K562 (cell line): ENCODE data around the gene MECP2. TPM values are rescaled to one million over a fixed set of nuclear protein-coding genes. Genes with fewer than 3 reads are reported as not detected.

Experiments
- ATF1 ChIP-seq, 2 experiments: fragments of 450-650 bp in 1 of 2; IDR thresholded peaks; 2 replicates each; pipeline ENCODE4 v1.6.1; 2016; ENCODE audit warnings: missing compliant biosample characterization in 1 of 2, missing genetic modification characterization in 1 of 2
- CXXC5 ChIP-seq: fragments of 250-450 bp; sonication (Bioruptor Pico); IDR thresholded peaks from 2 replicates; pipeline ENCODE4 v1.8.0; 2022; ENCODE audit warnings: inconsistent platforms, mild to moderate bottlenecking, moderate library complexity
- MEF2A ChIP-seq: IDR thresholded peaks from 2 replicates; pipeline ENCODE4 v1.6.1; 2011; ENCODE audit warnings: low read depth, mild to moderate bottlenecking, low read length, moderate library complexity; ENCODE audit not compliant: control insufficient read depth
- XRCC5 ChIP-seq: fragments of 200-400 bp; formaldehyde crosslinking; IDR thresholded peaks from 2 replicates; pipeline ENCODE4 v1.6.1; 2017; ENCODE audit warnings: low read depth, mild to moderate bottlenecking, low read length
- YY1 ChIP-seq, 3 experiments: IDR thresholded peaks; 2 replicates each; pipeline ENCODE4 v1.6.1; 2011; ENCODE audit warnings: low read length in 2 of 3, mild to moderate bottlenecking in 2 of 3, moderate library complexity in 2 of 3, borderline replicate concordance in 1 of 3, control low read depth in 1 of 3, low read depth in 1 of 3; ENCODE audit not compliant: insufficient read depth in 3 of 3, insufficient replicate concordance in 2 of 3, control insufficient read depth in 1 of 3, insufficient read length in 1 of 3; ENCODE audit errors: extremely low read depth in 1 of 3
- polyA plus RNA-seq, 8 experiments: library from polyadenylated mRNA; depleted of rRNA in 4 of 8; stranded (reverse) in 5 of 8; unstranded in 3 of 8; fragments of >200 nt; fragmentation: Nextera tagmentation in 2 of 8; fragmentation: Illumina TruSeq in 1 of 8; extraction: Ambion mirVana in 2 of 8; extraction: Trizol in 1 of 8; gene quantifications; 2 replicates each; pipeline versions ENCODE4 v1.2.1 to v1.2.3, GENCODE V29; 2011 to 2014; ENCODE audit warnings: inconsistent platforms in 1 of 8, missing spikeins in 1 of 8
- total RNA-seq, 7 experiments: library from RNA; depleted of rRNA in 6 of 7; stranded (reverse); fragments of >200 nt in 6 of 7; fragmentation: Illumina TruSeq in 2 of 7; extraction: Trizol in 2 of 7; gene quantifications; 2 replicates each; pipeline versions ENCODE4 v1.2.1 to v1.2.3, GENCODE V29; 2011 to 2021; ENCODE audit warnings: low replicate concordance in 1 of 7
- TF ChIP-seq, protein P1 (sequence below): fragments of 450-650 bp; IDR thresholded peaks from 2 replicates; pipeline ENCODE4 v1.6.1; 2016; ENCODE audit warnings: mild to moderate bottlenecking, moderate library complexity
- TF ChIP-seq, protein P2 (sequence below): sonication (generic); formaldehyde crosslinking; IDR thresholded peaks from 2 replicates; pipeline ENCODE4 v1.8.0; 2022; ENCODE audit warnings: mild to moderate bottlenecking, low read depth, missing genetic modification reagents
- TF ChIP-seq, protein P3 (sequence below), 2 experiments: IDR thresholded peaks; 2 replicates each; pipeline ENCODE4 v1.6.1; 2011; ENCODE audit warnings: borderline replicate concordance in 1 of 2, control low read depth in 1 of 2, low read depth in 1 of 2, low read length in 1 of 2, mild to moderate bottlenecking in 1 of 2, mixed read lengths in 1 of 2, moderate library complexity in 1 of 2; ENCODE audit not compliant: insufficient read depth in 1 of 2, insufficient read length in 1 of 2, poor library complexity in 1 of 2, severe bottlenecking in 1 of 2; ENCODE audit errors: extremely low read depth in 1 of 2
- TF ChIP-seq, protein P4 (sequence below), 2 experiments: fragments of 450-650 bp; conservative IDR thresholded peaks; 2 replicates each; pipeline ENCODE4 v1.6.1; 2017; ENCODE audit warnings: mild to moderate bottlenecking in 2 of 2, moderate library complexity in 2 of 2

Gene MECP2
- total and polyA plus RNA-seq, 9 of the 15 experiments (the other 6 are each of a cell fraction or from before 2014, with no cell fraction given), result 2.1 to 50.9 (median 30.5) TPM

DNA sequence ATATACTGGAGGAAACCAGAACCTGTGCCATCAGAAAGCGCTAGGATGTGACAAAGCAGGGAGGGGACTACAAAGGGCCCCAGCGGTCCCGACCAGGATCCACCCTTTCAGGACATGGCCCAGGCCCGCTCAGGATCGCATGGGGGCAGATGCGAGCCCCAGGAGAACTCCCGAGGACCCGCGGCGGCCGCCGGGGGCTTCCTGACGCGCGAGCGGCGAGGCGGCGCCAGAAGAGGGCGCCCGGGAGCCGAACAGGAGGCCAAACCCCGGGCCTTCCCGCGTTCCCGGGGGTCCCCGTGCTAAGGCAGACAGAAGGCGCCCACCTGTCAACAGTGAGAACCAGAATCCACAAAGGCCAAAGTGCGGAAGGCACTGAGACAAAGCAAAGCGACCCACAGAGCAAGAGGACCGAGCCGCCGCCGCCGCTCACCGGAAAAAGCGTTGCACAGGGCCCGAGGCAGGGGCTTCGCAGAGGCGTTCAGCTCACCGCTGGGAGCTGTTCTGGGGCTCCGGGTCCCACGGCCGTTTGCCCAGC, 39.2 kb upstream of the MECP2 start (continued):
- TF ChIP-seq, protein P1, sequence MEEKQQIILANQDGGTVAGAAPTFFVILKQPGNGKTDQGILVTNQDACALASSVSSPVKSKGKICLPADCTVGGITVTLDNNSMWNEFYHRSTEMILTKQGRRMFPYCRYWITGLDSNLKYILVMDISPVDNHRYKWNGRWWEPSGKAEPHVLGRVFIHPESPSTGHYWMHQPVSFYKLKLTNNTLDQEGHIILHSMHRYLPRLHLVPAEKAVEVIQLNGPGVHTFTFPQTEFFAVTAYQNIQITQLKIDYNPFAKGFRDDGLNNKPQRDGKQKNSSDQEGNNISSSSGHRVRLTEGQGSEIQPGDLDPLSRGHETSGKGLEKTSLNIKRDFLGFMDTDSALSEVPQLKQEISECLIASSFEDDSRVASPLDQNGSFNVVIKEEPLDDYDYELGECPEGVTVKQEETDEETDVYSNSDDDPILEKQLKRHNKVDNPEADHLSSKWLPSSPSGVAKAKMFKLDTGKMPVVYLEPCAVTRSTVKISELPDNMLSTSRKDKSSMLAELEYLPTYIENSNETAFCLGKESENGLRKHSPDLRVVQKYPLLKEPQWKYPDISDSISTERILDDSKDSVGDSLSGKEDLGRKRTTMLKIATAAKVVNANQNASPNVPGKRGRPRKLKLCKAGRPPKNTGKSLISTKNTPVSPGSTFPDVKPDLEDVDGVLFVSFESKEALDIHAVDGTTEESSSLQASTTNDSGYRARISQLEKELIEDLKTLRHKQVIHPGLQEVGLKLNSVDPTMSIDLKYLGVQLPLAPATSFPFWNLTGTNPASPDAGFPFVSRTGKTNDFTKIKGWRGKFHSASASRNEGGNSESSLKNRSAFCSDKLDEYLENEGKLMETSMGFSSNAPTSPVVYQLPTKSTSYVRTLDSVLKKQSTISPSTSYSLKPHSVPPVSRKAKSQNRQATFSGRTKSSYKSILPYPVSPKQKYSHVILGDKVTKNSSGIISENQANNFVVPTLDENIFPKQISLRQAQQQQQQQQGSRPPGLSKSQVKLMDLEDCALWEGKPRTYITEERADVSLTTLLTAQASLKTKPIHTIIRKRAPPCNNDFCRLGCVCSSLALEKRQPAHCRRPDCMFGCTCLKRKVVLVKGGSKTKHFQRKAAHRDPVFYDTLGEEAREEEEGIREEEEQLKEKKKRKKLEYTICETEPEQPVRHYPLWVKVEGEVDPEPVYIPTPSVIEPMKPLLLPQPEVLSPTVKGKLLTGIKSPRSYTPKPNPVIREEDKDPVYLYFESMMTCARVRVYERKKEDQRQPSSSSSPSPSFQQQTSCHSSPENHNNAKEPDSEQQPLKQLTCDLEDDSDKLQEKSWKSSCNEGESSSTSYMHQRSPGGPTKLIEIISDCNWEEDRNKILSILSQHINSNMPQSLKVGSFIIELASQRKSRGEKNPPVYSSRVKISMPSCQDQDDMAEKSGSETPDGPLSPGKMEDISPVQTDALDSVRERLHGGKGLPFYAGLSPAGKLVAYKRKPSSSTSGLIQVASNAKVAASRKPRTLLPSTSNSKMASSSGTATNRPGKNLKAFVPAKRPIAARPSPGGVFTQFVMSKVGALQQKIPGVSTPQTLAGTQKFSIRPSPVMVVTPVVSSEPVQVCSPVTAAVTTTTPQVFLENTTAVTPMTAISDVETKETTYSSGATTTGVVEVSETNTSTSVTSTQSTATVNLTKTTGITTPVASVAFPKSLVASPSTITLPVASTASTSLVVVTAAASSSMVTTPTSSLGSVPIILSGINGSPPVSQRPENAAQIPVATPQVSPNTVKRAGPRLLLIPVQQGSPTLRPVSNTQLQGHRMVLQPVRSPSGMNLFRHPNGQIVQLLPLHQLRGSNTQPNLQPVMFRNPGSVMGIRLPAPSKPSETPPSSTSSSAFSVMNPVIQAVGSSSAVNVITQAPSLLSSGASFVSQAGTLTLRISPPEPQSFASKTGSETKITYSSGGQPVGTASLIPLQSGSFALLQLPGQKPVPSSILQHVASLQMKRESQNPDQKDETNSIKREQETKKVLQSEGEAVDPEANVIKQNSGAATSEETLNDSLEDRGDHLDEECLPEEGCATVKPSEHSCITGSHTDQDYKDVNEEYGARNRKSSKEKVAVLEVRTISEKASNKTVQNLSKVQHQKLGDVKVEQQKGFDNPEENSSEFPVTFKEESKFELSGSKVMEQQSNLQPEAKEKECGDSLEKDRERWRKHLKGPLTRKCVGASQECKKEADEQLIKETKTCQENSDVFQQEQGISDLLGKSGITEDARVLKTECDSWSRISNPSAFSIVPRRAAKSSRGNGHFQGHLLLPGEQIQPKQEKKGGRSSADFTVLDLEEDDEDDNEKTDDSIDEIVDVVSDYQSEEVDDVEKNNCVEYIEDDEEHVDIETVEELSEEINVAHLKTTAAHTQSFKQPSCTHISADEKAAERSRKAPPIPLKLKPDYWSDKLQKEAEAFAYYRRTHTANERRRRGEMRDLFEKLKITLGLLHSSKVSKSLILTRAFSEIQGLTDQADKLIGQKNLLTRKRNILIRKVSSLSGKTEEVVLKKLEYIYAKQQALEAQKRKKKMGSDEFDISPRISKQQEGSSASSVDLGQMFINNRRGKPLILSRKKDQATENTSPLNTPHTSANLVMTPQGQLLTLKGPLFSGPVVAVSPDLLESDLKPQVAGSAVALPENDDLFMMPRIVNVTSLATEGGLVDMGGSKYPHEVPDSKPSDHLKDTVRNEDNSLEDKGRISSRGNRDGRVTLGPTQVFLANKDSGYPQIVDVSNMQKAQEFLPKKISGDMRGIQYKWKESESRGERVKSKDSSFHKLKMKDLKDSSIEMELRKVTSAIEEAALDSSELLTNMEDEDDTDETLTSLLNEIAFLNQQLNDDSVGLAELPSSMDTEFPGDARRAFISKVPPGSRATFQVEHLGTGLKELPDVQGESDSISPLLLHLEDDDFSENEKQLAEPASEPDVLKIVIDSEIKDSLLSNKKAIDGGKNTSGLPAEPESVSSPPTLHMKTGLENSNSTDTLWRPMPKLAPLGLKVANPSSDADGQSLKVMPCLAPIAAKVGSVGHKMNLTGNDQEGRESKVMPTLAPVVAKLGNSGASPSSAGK, result peak; percentile 59; the same call in 1 of the 2 replicates
- TF ChIP-seq, protein P2, sequence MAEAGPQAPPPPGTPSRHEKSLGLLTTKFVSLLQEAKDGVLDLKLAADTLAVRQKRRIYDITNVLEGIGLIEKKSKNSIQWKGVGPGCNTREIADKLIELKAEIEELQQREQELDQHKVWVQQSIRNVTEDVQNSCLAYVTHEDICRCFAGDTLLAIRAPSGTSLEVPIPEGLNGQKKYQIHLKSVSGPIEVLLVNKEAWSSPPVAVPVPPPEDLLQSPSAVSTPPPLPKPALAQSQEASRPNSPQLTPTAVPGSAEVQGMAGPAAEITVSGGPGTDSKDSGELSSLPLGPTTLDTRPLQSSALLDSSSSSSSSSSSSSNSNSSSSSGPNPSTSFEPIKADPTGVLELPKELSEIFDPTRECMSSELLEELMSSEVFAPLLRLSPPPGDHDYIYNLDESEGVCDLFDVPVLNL (CRISPR knock-in tag), result no peak
- peak in 2 of 3 experiments; percentile 36 to 42 for TF ChIP-seq YY1 (IDR thresholded peaks at IDR 0.05; ENCODE audit: borderline replicate concordance in 1 of 3, control insufficient read depth in 1 of 3, extremely low read depth in 1 of 3, insufficient read depth in 3 of 3, insufficient read length in 1 of 3, insufficient replicate concordance in 2 of 3, low read depth in 1 of 3, low read length in 2 of 3)
- TF ChIP-seq, protein P3, sequence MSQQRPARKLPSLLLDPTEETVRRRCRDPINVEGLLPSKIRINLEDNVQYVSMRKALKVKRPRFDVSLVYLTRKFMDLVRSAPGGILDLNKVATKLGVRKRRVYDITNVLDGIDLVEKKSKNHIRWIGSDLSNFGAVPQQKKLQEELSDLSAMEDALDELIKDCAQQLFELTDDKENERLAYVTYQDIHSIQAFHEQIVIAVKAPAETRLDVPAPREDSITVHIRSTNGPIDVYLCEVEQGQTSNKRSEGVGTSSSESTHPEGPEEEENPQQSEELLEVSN (IDR thresholded peaks at IDR 0.05; ENCODE audit: borderline replicate concordance in 1 of 2, extremely low read depth in 1 of 2, insufficient read depth in 1 of 2, insufficient read length in 1 of 2, low read depth in 1 of 2, low read length in 1 of 2, poor library complexity in 1 of 2, severe bottlenecking in 1 of 2), result peak; percentile 53 to 90
- peak; percentile 72; the same call in 1 of the 2 replicates for TF ChIP-seq XRCC5
- peak; percentile 48 for TF ChIP-seq CXXC5 (CRISPR knock-in tag)
- TF ChIP-seq, protein P4, sequence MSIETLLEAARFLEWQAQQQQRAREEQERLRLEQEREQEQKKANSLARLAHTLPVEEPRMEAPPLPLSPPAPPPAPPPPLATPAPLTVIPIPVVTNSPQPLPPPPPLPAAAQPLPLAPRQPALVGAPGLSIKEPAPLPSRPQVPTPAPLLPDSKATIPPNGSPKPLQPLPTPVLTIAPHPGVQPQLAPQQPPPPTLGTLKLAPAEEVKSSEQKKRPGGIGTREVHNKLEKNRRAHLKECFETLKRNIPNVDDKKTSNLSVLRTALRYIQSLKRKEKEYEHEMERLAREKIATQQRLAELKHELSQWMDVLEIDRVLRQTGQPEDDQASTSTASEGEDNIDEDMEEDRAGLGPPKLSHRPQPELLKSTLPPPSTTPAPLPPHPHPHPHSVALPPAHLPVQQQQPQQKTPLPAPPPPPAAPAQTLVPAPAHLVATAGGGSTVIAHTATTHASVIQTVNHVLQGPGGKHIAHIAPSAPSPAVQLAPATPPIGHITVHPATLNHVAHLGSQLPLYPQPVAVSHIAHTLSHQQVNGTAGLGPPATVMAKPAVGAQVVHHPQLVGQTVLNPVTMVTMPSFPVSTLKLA (conservative IDR thresholded peaks at IDR 0.05), result 0 out of 4 replicates have a peak, but pooled peaks of 1 of the 2 experiments have one; percentile 31
- no peak for TF ChIP-seq MEF2A
- no peak for TF ChIP-seq ATF1 (CRISPR knock-in tag; IDR thresholded peaks at IDR 0.05)
- peak; percentile 49 for TF ChIP-seq ATF1 (tag; IDR thresholded peaks at IDR 0.05)
